ENCODE results near the gene PAK5.

Gene PAK5

DNA sequence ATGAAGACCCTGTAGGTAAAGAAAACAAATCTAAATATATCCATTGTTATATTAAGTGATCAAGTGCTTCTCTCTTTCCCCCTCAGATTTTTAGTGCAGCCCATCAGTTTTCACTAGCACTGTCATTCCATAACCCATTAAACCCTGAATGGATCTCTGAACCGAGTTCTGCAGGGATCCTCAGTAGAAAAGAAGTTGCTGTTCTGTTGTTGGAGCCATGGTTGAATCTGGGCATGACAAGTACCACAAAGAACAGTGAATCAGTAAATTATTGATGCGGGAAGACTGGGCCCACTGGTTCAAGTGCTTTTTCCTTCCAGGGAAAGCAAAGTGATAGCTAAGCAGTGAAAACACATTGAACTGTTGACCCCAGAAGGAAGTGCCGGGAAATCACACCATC lies 264.1 kb downstream of the PAK5 start:
- DNase-seq (ENCODE audit: extremely low spot score) = no peak
- TF ChIP-seq, protein P1, sequence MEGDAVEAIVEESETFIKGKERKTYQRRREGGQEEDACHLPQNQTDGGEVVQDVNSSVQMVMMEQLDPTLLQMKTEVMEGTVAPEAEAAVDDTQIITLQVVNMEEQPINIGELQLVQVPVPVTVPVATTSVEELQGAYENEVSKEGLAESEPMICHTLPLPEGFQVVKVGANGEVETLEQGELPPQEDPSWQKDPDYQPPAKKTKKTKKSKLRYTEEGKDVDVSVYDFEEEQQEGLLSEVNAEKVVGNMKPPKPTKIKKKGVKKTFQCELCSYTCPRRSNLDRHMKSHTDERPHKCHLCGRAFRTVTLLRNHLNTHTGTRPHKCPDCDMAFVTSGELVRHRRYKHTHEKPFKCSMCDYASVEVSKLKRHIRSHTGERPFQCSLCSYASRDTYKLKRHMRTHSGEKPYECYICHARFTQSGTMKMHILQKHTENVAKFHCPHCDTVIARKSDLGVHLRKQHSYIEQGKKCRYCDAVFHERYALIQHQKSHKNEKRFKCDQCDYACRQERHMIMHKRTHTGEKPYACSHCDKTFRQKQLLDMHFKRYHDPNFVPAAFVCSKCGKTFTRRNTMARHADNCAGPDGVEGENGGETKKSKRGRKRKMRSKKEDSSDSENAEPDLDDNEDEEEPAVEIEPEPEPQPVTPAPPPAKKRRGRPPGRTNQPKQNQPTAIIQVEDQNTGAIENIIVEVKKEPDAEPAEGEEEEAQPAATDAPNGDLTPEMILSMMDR (IDR thresholded peaks at IDR 0.05; ENCODE audit: control extremely low read depth, extremely low read depth, low read depth, missing control alignments) = no peak
- ChIA-PET CTCF (no interaction called here), POLR2A (no interaction called here)

DNA sequence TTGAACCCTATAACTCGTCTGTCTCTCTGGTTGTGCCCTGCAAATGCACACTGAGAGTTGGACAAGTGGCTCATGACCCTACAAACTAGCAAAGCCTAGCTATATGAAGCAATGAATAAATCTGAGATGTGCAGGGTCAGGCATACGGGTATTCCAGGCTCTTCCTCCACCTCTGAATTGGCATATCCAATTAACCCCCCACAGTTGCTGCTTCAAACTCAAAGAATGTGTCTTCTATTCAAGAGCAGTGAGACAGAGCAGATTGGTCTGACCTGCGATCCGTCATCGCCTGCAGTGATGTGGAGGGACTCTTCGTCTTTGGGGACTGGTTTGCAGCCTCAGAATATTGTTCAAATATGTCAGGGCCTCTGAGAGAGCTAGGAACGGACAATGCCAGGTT lies 264.7 kb downstream of the PAK5 start:
- ChIA-PET POLR2A (no interaction called here), CTCF (no interaction called here)
- TF ChIP-seq, protein P1 (IDR thresholded peaks at IDR 0.05; ENCODE audit: control extremely low read depth, extremely low read depth, low read depth, missing control alignments) = no peak
- no peak for DNase-seq (ENCODE audit: extremely low spot score)

DNA sequence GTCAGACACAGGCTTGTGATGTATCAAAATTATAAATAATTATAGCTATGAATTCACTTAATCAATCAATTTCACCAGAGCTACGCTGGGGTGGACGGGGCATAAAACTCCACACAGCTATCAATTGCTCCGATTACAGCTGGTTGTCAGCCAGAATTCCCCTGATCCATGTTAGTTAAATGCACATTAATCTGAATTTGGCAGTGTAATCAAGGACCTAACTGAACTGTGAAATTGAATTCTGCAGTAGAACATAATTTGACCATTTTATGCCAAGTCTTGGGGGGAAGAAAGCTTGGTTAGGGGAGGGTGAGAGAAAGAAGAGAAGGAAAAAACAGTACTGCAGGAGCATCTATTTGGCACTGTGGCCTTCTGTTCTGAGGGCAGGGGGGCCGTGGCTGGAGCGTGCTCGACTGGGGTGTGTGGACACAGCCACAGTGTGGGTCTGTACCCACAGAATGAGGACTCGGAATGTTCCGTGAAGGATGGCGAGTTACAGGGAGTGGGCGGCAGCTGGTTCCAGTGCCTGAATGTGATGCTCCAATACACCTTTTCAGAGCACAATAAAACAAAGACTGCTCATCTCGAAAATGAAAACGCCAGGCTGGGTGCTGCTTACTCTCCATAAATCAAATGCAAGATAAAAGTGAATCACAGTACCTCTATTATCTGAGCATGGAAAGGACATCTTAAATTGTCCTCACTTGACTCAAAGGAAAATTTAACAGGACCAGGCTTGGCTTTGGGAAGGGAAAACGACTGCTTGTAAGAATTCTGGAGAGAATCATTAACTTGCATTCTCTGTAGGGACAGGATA lies 265.3 kb downstream of the PAK5 start:
- TF ChIP-seq, protein P1 (IDR thresholded peaks at IDR 0.05; ENCODE audit: control extremely low read depth, extremely low read depth, low read depth, missing control alignments) = no peak
- ChIA-PET POLR2A (no interaction called here), CTCF (interaction anchor here (0.9 kb wide), 1 partner anchor 10 kb away, joined by 3 read pairs; no protein-coding TSS in a partner anchor)
- DNase-seq (ENCODE audit: extremely low spot score) = no peak

DNA sequence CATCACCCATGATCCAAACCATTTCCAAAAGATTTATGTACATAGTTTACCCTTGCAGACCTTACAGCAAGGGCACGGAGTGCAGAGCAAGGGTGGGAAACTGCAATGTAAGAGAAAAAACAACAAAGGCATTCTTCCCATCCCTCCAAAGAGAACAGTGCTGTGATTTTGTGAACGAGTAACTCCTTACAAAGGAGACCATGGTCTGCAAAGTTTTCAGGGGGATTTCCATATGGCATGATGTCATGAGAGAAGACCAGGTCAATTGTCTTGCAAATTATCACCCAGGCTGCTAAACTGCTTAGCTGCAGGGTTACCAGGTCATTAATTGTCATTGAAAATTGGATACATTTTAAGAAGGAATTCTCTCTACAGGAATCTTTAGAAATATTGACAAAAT lies 266.2 kb downstream of the PAK5 start:
- DNase-seq (ENCODE audit: extremely low spot score) = no peak
- POLR2A ChIA-PET = no interaction called here
- TF ChIP-seq, protein P1 (IDR thresholded peaks at IDR 0.05; ENCODE audit: control extremely low read depth, extremely low read depth, low read depth, missing control alignments) = no peak
- CTCF ChIA-PET = interaction anchor here (1.0 kb wide), 1 partner anchor 44 kb away, joined by 3 read pairs; no protein-coding TSS in a partner anchor

DNA sequence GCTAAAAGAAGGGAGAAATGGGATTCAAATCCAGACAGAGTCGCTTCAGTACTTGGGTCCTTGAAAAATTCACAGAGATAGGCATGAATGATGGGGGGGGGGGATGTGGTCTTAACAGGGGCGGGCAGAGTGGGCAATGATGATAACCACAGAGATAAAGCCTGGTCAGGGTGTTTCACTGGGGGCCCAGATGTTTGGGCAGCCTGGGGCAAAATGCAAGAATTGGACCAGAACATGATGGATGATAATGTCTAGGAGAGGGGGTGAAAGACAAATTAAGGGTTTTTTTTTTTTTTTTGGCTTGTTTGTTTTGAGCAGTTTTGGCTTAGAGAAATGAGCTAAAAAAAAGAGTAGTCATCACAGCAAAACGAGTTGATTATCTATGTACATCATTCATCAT lies 267.1 kb downstream of the PAK5 start:
- TF ChIP-seq, protein P1 (IDR thresholded peaks at IDR 0.05; ENCODE audit: control extremely low read depth, extremely low read depth, low read depth, missing control alignments) = no peak
- ChIA-PET POLR2A (no interaction called here), CTCF (interaction anchor here (1.0 to 2.2 kb wide), 2 partner anchors 45 to 164 kb away, joined by 3 to 5 read pairs; no protein-coding TSS in a partner anchor)
- DNase-seq (ENCODE audit: extremely low spot score) = no peak

DNA sequence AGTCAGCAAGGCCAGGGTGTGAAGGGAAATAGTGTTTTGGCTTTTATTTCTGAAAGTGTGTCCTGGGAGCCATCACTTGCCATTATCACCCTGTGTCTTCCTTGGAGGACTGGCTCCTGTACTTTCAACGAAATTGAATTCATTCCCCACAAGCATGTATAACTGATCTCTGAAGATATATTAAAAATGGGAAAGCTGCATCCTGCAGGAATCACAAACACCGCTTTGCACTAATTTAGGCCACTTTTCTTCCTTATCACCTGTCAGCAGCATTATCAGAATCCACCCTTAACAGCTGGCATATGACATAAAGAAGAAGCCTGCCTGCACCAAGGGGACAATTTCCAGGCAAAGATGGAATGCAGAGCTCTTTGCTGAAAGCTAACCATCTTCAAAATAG lies 268.3 kb downstream of the PAK5 start:
- TF ChIP-seq, protein P1 (IDR thresholded peaks at IDR 0.05; ENCODE audit: control extremely low read depth, extremely low read depth, low read depth, missing control alignments) = no peak
- no peak for DNase-seq (ENCODE audit: extremely low spot score)
- ChIA-PET CTCF (interaction anchor here (1.2 to 2.2 kb wide), 4 partner anchors 10 to 163 kb away, joined by 3 to 5 read pairs (median 4); no protein-coding TSS in a partner anchor), POLR2A (no interaction called here)

All from GM10248 (cell line).